ENCODE measurements around the gene MYH7B.

MYH7B gene

DNA sequence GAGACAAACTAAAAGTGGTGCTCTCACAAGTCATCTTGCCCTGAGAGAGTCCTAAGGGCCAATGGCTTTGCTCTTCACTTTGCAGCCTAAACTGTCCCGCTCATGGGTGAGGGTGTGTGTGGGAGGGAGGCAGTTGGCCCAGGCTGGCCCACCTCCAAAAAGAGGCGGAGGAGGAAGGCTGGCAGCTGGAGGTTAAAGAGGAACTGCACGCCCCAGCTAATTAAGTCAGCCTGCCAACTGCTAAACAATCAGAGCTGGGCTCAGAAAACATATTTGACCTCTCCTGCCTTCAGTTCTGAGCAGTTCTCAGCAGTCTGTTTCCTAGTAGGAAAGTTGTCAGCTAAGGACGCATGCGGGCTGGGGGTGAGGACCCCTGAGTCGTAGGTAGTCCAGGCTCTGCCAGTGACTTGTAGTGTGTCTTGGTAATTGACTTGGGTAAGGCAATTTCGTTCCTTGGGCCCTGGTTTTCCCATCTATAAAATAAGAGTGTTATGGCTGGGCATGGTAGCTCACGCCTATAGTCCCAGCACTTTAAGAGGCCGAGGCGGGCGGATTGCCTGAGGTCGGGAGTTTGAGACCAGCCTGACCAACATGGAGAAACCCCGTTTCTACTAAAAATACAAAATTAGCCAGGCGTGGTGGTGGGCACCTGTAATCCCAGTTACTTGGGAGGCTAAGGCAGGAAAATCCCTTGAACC lies 17.1 kb upstream of the MYH7B start:
- Histone ChIP-seq H3K4me1 (ENCODE audit: control insufficient read depth in 1 of 2, insufficient read depth in 1 of 2, low read depth in 1 of 2, low read length in 1 of 2) (no peaks in the 10 kb centered on the region), H3K9me3 (no peaks in the 10 kb centered on the region), H3K4me3 (ENCODE audit: low read depth in 1 of 2, low read length in 1 of 2) (no peak overlapping the region), H3K36me3 (peaks cover 10% of the 10 kb centered on the region), H3K27me3 (no peaks in the 10 kb centered on the region), H3K27ac (no peak overlapping the region)
- TF ChIP-seq CTCF (IDR thresholded peaks at IDR 0.05): no peak

DNA sequence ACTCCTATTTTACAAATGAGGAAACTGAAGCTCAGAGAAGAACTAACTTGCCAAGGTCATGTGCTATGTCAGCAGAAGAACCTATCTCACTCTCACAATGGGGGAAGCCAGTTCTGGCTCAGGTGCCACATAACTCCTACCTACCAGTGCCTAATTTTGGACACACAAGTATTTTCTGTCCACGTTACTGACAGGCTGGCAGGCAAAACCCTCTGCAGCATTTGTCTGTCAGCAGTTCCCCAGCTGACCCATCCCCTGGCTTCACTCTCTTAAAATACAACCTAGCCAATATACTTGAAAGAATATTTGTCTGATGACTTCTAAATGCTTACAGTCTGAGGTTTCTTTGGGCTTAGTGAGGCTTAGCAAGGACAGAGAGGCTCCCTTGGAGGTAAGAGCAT lies 15.6 kb upstream of the MYH7B start:
- H3K27ac ChIP-seq: no peak overlapping the region
- H3K36me3 ChIP-seq: peaks cover 10% of the 10 kb centered on the region

DNA sequence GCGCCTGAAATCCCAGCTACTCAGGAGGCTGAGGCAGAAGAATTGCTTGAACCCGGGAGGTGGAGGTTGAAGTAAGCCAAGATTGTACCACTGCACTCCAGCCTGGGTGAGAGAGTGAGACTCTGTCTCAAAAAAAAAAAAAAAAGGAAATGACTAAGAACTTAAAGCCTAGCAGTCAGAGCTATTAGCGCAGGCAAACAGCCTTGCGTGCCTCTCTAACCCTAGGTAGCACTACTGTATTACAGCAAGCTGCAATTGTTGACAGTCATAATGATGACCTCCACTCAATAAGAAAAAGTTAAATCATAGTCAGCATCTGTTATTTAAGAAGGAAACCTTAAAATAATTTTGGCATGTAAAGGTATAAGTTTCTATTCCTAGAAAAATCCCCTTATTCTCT lies 14.4 kb upstream of the MYH7B start:
- peaks cover 10% of the 10 kb centered on the region for H3K36me3 ChIP-seq
- TF ChIP-seq CTCF (IDR thresholded peaks at IDR 0.05): no peak
- no peak overlapping the region for H3K27ac ChIP-seq
- H3K4me1 ChIP-seq (ENCODE audit: control insufficient read depth in 1 of 2, insufficient read depth in 1 of 2, low read depth in 1 of 2, low read length in 1 of 2): no peaks in the 10 kb centered on the region
- H3K9me3 ChIP-seq: no peaks in the 10 kb centered on the region
- H3K4me3 ChIP-seq (ENCODE audit: low read depth in 1 of 2, low read length in 1 of 2): no peak overlapping the region
- no peaks in the 10 kb centered on the region for H3K27me3 ChIP-seq

More for the DNA sequence above, 15.6 kb upstream of the MYH7B start:
- Histone ChIP-seq H3K4me3 (ENCODE audit: low read depth in 1 of 2, low read length in 1 of 2) (no peak overlapping the region), H3K9me3 (no peaks in the 10 kb centered on the region), H3K4me1 (ENCODE audit: control insufficient read depth in 1 of 2, insufficient read depth in 1 of 2, low read depth in 1 of 2, low read length in 1 of 2) (no peaks in the 10 kb centered on the region), H3K27me3 (no peaks in the 10 kb centered on the region)
- TF ChIP-seq CTCF (IDR thresholded peaks at IDR 0.05): no peak

- H3K4me1 ChIP-seq (ENCODE audit: control insufficient read depth in 1 of 2, insufficient read depth in 1 of 2, low read depth in 1 of 2, low read length in 1 of 2): no peaks in the 10 kb centered on the region
- H3K36me3 ChIP-seq: peaks cover 10% of the 10 kb centered on the region
- no peaks in the 10 kb centered on the region for H3K27me3 ChIP-seq
- no peak overlapping the region for H3K4me3 ChIP-seq (ENCODE audit: low read depth in 1 of 2, low read length in 1 of 2)
- TF ChIP-seq CTCF (IDR thresholded peaks at IDR 0.05): no peak
- no peak overlapping the region for H3K27ac ChIP-seq
- no peaks in the 10 kb centered on the region for H3K9me3 ChIP-seq
Observed at GRCh38 chr20:34942301-34942700, 13.4 kb upstream of the MYH7B start.

- Histone ChIP-seq H3K27me3 (no peaks in the 10 kb centered on the region), H3K36me3 (peaks cover 10% of the 10 kb centered on the region), H3K27ac (no peak overlapping the region), H3K4me3 (ENCODE audit: low read depth in 1 of 2, low read length in 1 of 2) (no peak overlapping the region), H3K4me1 (ENCODE audit: control insufficient read depth in 1 of 2, insufficient read depth in 1 of 2, low read depth in 1 of 2, low read length in 1 of 2) (no peaks in the 10 kb centered on the region), H3K9me3 (no peaks in the 10 kb centered on the region)
- TF ChIP-seq CTCF (IDR thresholded peaks at IDR 0.05): no peak
Observed at GRCh38 chr20:34943808-34944567, 11.7 kb upstream of the MYH7B start.

Measured in neutrophil (primary cell).